Esophagus squamous epithelium (tissue), 4 donors: ENCODE measurements around the gene NME3.

Experiments
- POLR2A ChIP-seq, 4 donors: fragments of 450-650 bp; IDR thresholded peaks; one replicate each; pipeline ENCODE4 v1.6.1; 2017; ENCODE audit warnings: antibody characterized with exemption in 4 of 4, mild to moderate bottlenecking in 4 of 4, moderate library complexity in 3 of 4
- TF ChIP-seq, protein P1 (sequence below), 6 experiments: fragments of 450-650 bp in 4 of 6; fragments of 200-600 bp in 2 of 6; sonication (generic) in 2 of 6; IDR thresholded peaks; one replicate each; pipeline ENCODE4 v1.5.1; 2016 to 2019; ENCODE audit warnings: antibody characterized with exemption in 6 of 6, mild to moderate bottlenecking in 4 of 6, moderate library complexity in 4 of 6

DNA sequence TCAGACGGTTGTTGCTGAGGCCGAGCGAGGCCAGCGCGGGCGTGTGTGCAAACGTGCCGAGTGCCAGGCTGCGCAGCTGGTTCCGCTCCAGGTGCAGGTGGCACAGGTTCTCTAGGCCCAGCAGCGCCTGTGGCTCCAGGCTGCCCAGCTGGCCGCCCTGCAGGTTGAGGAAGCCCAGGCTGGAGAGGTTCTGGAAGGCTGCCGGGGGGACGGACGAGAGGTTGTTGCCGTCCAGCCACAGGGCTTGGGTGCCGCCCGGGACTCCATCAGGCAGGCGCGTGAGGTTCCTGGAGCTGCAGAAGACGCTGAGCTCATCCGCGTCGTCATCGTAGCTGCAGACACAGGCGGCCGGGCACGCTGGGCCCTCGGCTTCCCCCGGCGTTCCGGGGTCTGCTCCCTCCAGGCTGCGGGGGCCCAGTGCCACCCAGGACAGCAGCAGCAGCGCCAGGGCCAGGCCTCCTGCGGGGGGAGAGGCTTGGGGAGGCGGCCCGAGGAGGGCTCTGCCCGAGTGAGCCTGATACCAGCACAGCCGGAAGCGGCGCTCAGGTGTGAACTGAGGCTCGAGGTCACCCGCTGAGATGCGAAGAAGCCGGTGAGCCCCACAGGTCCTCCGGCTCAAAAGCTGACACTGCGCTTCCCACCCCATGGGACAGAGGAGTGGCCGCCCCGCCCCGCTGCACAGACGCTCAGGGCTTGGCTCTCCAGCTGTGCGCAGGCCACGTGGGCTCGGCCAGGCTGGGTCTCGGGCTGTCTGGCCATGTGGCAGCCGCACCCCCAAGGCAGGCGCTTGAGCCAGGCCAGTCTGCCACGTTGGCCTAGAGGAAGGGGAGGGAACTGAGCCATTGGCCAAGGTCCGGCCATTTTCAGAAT is 20.8 kb upstream of the NME3 start:
- TF ChIP-seq, protein P1, sequence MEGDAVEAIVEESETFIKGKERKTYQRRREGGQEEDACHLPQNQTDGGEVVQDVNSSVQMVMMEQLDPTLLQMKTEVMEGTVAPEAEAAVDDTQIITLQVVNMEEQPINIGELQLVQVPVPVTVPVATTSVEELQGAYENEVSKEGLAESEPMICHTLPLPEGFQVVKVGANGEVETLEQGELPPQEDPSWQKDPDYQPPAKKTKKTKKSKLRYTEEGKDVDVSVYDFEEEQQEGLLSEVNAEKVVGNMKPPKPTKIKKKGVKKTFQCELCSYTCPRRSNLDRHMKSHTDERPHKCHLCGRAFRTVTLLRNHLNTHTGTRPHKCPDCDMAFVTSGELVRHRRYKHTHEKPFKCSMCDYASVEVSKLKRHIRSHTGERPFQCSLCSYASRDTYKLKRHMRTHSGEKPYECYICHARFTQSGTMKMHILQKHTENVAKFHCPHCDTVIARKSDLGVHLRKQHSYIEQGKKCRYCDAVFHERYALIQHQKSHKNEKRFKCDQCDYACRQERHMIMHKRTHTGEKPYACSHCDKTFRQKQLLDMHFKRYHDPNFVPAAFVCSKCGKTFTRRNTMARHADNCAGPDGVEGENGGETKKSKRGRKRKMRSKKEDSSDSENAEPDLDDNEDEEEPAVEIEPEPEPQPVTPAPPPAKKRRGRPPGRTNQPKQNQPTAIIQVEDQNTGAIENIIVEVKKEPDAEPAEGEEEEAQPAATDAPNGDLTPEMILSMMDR (IDR thresholded peaks at IDR 0.05): no peak
- no peak for TF ChIP-seq POLR2A (IDR thresholded peaks at IDR 0.05)
